Bone marrow (tissue), 2 donors: ENCODE measurements around the gene SMCO2.

Experiments
- DNase-seq, 2 donors: peaks; one replicate each; lab custom pipeline; 2025; lab: John Stamatoyannopoulos, UW

SMCO2 gene

DNA sequence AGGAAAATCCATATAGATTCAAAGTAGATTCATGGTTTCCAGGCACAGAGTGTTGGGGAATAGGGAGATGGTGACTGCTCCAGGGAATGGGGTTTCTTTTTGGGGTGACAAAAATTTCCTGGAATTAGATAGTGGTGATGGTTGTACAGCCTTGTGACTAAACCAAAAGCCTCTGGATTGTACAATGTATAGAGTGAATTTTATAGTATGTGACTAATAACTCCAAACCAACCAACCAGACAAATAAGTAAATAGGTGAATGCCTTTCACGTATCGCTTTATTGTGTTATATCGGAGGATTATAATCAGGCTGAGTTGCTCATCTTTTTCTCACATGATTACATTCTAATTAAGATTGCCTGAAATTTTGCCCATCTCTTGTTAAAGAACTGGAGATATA lies 52.8 kb downstream of the SMCO2 start:
- no peak for DNase-seq

DNA sequence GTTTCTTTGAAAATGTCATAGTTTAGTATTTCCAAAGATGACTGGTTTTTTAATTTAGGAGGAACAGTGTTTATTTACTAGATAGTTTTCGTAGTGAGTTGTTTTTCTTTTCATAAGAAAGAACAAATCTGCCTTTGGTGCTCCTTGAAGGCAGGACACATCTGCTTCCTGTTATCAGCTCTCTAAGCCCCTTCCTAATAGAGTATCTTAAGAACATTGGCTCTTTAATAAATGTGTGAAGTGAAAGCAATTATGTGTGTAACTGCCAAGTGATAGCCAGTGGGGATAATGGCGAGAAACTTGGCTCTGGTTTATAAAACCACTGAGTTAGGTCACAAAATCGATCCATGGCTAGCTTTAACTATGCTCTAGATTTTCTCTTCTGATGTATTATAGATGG lies 54.0 kb downstream of the SMCO2 start:
- no peak for DNase-seq

DNA sequence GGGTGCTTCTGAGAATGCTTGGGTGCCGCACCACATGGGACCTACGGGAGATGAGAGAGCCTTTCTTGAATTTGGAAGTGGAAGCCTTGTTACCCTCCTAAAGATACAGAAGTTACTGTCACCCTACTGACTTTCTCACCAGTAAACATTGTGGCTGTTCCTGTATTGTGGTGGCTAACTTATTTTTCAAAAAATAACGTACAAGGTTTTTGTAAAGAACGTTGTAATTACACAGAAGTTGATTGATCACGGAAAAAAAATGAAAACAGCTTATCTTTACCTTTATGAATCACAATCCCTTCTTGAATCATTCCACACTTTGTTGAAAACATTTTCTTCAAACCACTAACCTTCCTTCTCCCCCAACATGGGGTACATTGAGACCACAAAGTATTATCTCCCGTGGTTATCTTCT lies 55.5 kb downstream of the SMCO2 start:
- DNase-seq, result no peak

DNA sequence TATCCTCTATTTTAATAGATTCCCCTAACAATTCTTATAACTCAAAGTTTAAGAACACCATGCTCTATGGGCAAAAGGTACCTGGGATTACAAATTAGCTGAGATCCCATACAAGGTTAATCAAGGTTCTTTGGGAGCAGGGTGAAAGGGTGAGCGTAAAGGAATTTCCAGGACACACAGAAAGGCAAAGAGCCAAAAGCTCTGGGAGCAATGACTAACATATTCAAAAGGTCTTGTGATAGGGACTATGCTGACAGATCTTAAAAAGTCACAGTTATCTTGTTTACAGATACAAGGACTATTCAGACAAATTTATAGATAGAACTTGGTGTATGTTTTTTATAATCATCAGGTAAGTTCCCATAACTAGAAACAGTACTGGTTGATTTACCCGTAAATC lies 58.0 kb downstream of the SMCO2 start:
- DNase-seq, result no peak

DNA sequence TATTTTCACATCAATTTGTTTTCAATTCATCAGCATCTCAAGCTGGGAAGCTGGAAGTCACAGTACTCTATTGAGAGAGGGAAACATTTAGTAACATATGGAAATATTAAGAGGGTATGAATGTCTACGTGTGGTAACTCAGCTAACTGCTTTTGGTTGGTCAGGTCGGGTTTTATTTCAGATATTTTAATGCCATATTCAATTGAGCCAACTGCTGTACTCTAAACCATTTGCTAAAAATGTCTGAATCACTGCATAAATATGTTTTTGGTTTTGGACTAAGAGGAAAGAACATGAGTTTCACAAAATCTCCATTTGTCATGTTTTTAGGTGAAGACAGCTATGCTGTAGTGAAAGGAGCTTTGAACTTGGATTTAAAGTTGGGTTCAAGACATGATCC lies 58.6 kb downstream of the SMCO2 start:
- no peak for DNase-seq

DNA sequence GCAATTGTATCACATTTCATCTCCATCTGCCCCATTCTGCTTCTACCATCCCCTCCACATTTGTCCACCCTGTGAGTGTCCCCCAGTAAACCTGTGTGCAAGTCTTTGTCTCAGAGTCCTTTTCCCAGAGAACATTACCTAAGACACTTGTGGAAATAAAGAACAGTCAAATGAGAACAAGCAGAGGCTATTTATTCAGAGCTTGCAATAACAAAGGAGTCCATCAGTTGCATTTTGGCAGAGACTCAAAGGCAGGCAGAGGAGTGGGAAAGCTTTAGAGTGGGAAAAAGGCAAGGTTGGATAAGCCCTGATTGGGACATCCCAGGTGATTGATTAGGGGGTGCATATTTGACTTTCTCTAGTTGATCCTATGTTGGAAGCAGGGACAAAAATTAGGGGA lies 59.2 kb downstream of the SMCO2 start:
- no peak for DNase-seq

DNA sequence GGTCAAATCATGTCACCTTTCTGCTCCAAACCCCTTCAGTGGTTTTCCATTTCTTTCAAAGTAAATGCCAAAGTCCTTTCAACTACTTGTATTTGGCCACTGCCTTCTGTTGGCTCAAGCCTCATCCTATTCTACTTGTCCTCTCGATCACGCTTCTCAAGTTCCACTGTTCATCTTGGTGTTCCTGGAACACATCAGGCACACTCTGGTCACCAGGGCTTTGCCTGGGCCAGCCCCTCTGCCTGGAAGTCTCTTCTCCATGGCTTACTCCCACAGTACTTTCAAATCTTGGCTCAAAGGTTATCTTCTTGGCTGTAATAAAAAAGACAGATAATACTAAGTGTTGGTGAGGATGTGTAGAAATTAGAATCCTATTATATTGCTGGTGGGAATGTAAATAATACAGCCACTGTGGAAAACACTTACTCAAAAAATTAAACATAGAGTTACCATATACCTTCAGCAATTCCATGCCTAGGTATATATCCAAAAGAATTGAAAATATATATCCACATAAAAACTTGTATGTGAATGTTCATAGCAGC lies 60.2 kb downstream of the SMCO2 start:
- no peak for DNase-seq

DNA sequence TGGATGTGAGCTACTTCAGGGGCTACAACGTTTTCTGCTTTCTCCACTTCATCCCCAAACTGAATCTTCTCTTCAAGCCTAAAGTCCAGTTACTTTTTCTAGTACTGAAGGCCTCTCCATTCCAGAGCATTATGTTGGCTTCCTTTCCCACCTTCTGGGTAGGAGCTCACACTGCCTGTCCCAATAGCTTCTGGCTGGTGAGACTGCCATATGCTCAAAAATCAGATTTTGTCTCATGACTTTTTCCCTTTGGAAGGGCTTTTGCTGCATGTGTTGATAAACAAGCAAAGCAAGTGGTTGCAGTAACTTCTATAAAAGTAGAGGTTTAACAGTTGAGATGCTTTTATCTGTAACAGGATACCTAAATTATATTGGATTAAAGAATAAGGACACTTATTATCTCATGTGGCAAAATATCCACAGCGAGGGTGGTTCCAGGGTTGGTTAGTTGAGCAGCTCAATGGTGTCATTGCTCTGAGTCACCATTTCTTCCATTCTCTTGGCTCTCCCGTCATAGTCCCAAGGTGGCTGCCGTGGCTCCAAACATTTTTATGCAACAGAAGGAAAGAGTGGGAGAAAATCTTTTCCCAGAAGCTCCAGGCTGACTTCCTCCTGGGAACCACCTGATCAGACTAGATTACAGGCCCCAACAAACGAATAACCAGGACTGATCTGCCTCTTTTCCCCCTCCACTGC lies 62.3 kb downstream of the SMCO2 start:
- DNase-seq, result no peak

DNA sequence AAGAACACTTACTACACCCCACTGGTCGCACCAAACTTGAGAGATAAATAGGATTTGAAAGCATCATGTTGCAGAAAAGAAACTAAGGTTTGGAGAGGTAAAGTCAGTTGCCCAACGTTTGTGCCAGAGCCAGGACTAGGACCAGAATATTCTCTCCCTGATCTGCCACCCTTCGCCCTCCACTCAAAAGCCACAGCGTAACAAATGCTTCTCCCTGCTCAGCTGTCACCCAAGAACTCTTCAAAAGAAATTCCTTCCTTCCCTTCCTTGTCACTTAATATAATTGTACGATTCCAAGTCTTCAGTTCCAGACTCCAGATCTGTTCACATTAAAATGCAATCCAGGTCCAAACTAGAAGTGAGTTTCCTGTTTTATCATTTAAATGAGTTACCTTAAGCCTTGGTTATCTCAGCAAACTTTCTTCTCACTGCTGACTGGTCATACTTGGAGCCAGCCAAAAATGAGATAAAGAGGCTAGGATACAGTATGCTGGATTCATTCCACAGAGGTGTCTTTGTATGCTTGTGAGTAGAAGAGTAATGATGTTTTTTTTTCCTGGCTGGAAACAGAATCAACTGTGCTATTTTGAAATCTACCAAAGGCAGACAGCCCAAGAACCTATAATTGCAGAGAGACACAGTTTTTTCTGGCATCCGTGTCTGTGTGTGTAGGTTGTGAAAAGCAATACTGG lies 64.6 kb downstream of the SMCO2 start:
- no peak for DNase-seq

DNA sequence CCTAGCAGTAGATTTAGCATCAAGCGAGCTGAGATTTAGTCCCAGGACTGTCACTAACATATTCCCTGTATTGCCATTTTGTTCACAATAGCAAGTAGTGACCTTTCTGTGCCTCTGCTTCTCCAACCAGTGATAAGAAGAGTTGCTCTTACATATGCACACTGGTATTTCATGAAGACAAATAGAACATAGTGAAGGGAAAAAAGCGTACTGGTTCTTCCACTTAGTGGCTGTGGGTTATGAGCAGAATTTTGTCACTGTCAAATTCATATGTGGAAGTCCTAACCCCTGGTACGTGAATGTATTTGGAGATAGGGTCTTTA lies 65.1 kb downstream of the SMCO2 start:
- no peak for DNase-seq

DNA sequence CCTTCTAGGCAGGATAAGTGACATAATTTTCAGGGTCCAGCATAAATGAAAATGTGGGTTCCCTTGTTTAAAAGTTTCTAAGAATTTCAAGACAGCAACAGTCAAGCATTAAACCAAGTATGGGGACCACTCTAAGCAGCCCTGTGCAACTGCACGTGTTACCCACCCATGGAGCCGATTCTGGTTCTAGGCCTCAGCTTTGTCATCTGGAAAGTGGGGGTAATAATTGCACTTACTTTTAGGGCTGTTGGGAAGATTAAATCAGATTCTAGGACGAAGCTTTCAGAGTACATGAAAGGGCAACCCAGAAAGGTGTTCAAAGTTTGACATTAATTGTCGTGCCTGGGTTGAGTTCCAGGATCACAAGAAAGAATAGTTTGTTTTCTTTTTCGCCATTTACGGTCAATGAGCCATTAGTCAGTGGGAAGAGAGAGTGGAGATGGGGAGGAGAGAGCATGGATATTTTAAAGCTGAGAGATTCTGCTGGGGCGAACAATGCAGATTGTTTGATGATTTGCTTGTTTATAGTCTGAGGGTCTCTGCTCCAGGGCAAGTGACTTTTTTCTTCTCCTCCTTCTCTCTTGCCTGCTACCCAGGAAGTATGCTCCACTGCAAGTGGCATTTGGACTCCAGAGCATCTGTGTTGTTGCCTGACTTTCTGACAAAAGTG lies 66.8 kb downstream of the SMCO2 start:
- DNase-seq, result no peak

DNA sequence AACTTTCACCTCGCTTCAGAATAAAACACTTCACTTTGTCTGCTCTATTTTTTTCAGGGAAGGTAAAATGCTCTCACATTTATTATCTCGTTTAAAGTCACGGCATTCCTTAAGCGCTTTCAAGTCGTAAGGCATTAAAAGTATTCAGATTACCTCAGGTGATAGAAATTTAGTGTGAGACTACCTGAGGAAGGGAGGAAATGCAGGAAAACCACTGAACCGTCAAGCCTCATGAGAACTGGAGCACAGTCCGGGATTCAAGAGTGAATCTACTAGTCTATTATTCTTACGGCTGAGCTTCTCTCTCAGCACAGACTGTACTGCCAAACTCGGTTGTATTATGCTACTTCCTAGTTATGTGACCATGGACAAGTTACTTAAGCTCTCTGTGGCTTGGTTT lies 69.1 kb downstream of the SMCO2 start:
- DNase-seq, result no peak

DNA sequence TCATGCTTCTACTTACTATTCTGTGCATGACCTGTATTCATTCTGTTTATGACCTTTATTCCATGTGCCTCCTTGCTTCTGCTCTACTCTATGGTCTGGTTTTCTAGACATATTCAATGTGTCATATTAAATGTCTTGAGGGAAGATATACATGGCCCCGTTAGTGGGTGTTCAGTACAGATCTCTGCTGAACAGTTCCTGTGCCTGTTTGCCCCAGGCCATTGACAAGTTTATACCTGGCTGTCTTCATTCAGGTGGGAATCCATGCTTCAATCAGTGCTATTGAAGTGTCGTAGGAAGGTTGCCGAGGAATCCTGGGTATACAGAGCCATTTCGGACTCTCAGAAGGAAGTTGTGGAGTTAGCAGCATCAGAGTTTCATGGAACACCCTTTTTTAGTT lies 70.1 kb downstream of the SMCO2 start:
- DNase-seq, result no peak

DNA sequence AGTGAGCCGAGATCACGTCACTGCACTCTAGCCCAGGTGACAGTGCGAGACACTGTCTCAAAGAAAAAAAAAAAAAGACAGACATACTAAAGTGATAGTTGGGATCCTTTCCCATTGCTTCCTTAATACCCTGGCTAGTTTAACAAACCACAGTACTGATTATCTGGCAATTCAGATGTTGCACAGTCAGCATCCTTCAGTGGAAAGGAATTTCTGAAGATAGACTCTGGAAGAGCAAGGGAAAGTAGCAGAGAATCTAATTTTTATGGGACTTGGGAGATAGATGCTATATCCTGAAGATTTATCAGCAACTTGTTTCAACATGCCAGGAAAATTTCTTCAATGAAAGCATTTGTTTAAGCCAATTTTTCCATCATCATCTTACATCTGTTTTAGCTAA lies 71.0 kb downstream of the SMCO2 start:
- DNase-seq, result no peak

DNA sequence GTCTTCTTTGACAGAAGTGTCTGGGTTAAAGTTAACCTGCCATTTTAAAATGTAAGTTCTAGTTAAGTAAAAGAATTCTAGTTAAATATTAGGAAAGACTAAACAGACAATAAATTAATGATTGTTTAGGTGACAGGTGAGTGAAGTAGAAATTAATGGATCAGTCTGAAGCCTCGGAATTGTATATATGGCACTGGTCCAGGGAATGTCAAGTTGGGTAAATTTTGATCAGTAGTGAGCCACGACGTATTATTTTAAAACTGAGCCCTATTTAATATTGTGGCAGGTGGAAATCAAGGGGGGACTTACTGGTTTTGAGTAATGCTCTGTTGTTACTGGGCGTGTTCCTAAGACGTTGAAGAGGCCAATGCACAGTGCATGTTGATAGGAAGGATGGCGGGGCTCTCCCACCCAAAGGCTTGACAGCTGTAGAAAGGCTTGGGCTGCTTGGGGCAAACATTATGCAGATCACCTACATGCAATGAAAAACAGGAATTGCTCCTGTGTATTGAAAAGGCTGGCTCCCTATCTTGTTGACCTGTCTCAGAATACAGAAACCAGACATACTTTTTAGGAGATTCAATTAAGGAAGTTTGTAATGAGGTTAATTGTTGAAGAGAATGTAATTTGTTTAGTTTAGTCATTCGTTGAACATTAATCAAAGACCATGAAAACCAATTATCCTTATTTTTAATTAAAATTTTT lies 71.6 kb downstream of the SMCO2 start:
- no peak for DNase-seq

DNA sequence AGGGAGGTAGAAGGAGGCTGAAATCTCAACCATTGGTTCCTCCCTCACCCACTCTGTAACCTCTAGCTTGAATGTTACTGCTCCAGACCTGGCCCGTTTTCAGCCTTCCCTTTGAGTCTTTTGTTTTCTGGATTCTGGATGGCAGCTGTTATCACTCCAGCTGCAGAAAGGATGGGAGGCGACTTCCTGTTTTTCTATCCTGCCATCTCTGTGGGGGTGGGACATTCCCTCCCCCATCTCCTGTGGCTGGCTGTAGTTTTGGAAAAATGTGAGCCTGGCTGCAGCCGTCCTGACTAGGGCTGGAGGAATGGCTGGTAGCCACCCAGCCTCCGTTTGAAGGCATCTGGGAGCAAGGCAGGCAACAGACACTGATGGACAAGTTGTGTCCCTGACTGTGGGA lies 74.5 kb downstream of the SMCO2 start:
- DNase-seq, result no peak

DNA sequence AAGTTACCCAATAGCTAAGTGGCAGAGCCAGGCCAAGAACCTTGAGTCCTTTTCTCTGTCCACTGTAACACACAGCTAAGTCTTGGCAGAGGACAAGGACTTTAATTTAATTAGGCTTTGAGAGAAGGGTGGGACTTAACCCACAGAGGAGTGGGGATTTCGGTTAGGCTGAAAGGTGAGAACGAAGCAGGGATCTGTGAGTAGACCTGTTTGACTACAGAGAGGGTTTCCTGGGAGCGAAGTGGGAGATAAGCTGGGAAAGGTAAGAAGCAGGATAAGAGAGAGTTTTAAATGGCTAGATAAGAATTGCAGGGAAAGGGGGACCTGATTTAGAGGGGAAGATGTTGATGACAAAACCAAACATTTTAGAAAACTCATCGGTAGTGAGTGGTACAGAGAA lies 75.4 kb downstream of the SMCO2 start:
- DNase-seq, result no peak

DNA sequence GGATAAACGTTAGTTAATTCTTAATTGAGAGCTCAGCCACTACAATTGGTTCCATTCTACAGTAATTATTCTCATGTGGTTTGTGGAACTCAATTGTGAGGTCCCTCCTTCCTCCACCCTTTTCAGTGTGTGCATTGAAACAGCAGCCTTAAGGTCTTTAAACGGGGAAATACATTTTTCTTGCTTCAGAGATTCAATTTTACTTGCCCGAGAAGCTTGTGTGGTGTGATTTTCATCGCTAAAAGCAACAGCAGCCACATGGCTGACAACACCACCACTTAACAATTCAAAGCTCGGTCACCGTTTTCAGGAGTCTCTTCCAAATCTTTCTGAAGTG lies 76.7 kb downstream of the SMCO2 start:
- DNase-seq, result no peak

DNA sequence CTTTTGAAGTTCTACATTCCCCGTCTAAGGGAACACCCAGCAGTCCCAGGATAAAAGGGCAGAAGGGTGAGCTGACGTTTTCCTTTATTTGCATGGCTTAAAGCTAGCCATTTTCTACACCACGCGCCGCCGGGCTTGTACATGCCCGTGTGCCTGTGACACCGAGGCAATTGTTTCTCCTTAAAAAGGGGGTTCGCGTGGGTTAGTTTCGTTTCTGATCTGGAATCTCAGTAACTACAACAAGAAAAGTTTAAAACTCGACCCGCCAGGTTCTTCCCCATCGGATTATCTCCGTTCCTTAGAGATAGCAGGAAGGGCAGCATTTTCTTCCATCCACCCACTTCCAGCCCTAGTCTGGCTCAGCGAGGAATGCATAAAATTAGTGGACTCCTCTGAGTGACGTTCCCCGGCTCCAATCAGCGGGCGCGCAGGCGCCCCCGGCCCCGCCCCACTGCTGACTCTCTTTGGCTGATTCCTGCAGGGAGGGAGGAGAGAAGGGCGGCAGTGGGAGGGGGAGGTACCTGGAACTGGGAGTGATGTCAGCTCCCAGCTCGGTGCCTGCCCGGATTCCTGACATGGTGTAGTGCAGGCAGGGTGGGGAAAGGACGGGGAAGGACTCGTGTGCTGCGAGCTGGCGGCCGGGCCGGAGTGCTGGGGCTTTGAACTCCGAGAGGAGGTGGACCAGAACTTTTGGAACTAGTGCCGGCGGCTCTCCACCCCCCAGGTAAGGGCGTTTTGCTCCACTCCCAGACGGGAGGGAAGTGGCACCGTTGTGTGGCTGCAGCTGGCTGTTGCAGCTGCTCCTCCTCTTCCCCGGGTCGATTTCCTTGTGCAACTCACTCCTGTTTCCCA lies 77.3 kb downstream of the SMCO2 start, which contains the start of gene PPFIBP1:
Gene PPFIBP1, plus strand, starts transcription at position 565 of the 852 bp plus-strand sequence. CDS start 109,191 bp downstream, outside the sequence.
- DNase-seq, result peak; percentile 95

DNA sequence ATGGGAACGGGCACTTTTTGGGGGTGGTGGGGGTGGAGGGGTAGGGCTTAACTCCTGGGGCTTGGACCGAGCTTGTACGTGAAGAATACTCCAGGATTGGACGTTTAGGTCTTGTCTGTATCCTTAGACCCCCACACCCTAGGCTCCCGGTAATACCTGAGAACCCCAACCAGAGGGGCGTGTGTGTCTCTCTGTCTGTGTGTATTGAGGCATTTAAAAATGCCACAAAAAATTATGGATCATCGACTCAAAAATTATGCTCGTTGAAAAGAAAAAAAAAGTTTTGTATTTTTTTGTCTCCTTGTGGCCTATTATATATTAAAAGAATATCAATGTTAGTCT lies 77.9 kb downstream of the SMCO2 start:
- DNase-seq, result no peak

DNA sequence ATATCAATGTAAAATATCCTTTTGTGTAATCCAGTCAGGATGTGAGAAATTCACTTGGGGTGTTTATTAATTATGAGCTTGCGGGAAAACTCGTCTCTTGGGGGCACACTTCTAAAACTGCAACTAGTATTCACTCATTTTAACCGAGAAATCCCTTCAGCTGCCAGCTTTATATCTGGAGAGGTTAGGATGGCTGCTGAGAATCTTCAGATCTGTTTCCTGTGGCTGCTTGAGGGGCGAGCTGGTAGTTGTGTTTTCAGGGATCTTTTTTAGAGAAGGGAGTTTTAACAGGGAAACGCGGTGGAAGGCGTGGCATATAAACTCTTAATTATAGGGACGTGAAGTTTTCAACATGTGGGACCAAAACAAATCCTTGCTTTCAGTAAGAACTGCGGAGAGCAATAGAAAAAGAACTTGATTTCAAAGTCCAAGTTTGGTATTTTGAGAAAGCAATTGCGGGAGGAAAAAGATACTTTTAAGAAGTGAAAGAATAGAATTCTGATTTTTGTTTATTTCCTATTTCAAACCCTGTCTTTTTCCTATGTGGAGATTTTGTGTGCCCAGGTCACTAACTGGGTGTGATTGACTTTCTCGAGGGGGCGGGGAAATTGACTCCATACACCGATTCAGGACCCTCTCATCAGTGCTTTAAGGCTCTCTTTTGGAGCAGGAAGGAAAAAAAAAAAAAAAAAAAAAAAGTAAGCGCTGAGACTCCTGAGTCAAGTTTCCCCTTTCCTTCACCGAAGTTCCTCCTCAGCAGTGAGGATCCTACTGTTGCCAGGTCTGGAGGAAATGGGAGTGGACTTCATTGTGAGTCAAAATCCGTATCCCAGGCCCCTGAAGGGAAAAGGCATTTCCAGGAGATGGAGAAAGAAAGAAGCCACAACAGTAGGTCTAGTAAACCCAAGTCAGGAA lies 78.6 kb downstream of the SMCO2 start:
- no peak for DNase-seq
